ENCODE results near the gene ACAP3.

DNA sequence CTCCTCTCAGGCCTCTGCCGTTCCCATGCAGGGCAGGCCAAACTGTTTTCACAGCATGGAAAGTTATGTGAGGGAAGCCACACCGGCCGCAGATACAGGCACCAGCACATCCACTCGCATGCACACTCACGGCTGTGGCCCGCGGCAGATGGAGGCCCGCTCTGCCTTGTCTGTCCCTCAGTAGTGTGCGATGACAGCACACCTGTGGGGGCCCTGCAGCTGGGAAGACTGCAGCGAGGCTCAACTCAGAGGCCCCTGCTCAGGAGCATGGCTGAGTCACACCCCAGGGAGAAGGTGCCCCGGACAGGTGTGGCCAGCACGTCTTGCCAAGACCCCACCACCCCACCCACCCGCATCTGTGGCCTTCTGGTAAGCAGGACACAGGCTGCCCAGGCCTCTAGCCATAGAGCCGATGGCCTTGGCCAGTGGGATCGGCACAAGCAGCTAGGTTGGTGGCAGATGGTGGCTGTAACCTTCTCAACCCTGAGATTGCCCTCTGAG is 32.7 kb downstream of the ACAP3 start:
- no peak for TF ChIP-seq FOXP2 (optimal IDR thresholded peaks at IDR 0.05; ENCODE audit: control extremely low read depth, extremely low read length, insufficient read depth)
- no peak for TF ChIP-seq EZH2 (IDR thresholded peaks at IDR 0.05)
- TF ChIP-seq POLR2AphosphoS5 (IDR thresholded peaks at IDR 0.05; ENCODE audit: borderline replicate concordance, low read depth, low read length) = no peak
